BLaER1 treated with 17β-estradiol and CSF1 and Interleukin-3, amounts not matched to agents 10 nM and 100 nM (cell line): ENCODE data around the gene POU2F3.

Source experiments
- H3K27ac ChIP-seq, 11 experiments: shearing (Covaris generic); formaldehyde crosslinking; 2 replicates each; pipeline ENCODE4 v1.8.1; 2022
- H3K27me3 ChIP-seq, 11 experiments: shearing (Covaris generic); formaldehyde crosslinking; 2 replicates each; pipeline ENCODE4 v1.8.1; 2022
- H3K36me3 ChIP-seq, 11 experiments: shearing (Covaris generic); formaldehyde crosslinking; 2 replicates each; pipeline ENCODE4 v1.8.1; 2022
- H3K4me1 ChIP-seq, 10 experiments: shearing (Covaris generic); formaldehyde crosslinking; 2 replicates each; pipeline ENCODE4 v1.8.1; 2022
- H3K4me2 ChIP-seq, 11 experiments: shearing (Covaris generic); formaldehyde crosslinking; 2 replicates each; pipeline ENCODE4 v1.8.1; 2022
- H3K4me3 ChIP-seq, 10 experiments: shearing (Covaris generic); formaldehyde crosslinking; 2 replicates each; pipeline ENCODE4 v1.8.1; 2022
- H3K9ac ChIP-seq, 11 experiments: shearing (Covaris generic); formaldehyde crosslinking; 2 replicates each; pipeline ENCODE4 v1.8.1; 2022
- H3K9me3 ChIP-seq, 11 experiments: shearing (Covaris generic); formaldehyde crosslinking; replicated peaks in 1 of 11; 2 replicates each; pipeline ENCODE4 v1.8.1; 2022
- H4K20me1 ChIP-seq, 11 experiments: shearing (Covaris generic); formaldehyde crosslinking; 2 replicates each; pipeline ENCODE4 v1.8.1; 2022
- Cebpa-rat ChIP-seq, 11 experiments: shearing (Covaris generic); IDR thresholded peaks; 2 replicates each; pipeline ENCODE4 v1.8.1; 2022

The POU2F3 gene

GRCh38 chr11:120335908-120336640 lies 96.1 kb downstream of the POU2F3 start, which contains the start of gene ARHGEF12:
Gene ARHGEF12 (plus strand): TSS chr11:120336413. CDS start chr11:120337244, 831 bp downstream.
- H3K4me2 ChIP-seq = peak within 1 kb of the TSS; percentile 93 to 99 (median 98)
- TF ChIP-seq Cebpa-rat (IDR thresholded peaks at IDR 0.05) = no peak
- H3K4me3 ChIP-seq = peak within 1 kb of the TSS; percentile 81 to 96 (median 86)
- peaks cover 0 to 3% (median 0%) of the 10 kb centered on the region in 11 experiments; a peak in 3 of 22 replicates for H3K9me3 ChIP-seq
- H4K20me1 ChIP-seq = peaks cover 39 to 56% (median 47%) of the 10 kb centered on the region in 11 experiments
- H3K4me1 ChIP-seq = peaks cover 28 to 46% (median 33%) of the 10 kb centered on the region in 10 experiments
- peak within 1 kb of the TSS; percentile 86 to 94 (median 92) for H3K9ac ChIP-seq
- peak within 1 kb of the TSS; percentile 81 to 91 (median 87) for H3K27ac ChIP-seq
- H3K27me3 ChIP-seq = peaks cover 39 to 54% (median 45%) of the 10 kb centered on the region in 11 experiments
- H3K36me3 ChIP-seq = peaks cover 0 to 15% (median 5%) of the 10 kb centered on the region in 11 experiments; a peak in 16 of 22 replicates

- Histone ChIP-seq H3K9me3 (peaks cover 0 to 10% (median 6%) of the 10 kb centered on the region in 11 experiments; a peak in 14 of 22 replicates), H3K4me3 (peak overlapping the region; percentile 81 to 96 (median 86)), H3K27ac (peak overlapping the region; percentile 81 to 91 (median 87)), H3K9ac (peak overlapping the region; percentile 86 to 94 (median 92)), H3K27me3 (peaks cover 45 to 62% (median 53%) of the 10 kb centered on the region in 11 experiments), H3K36me3 (peaks cover 0 to 10% (median 0%) of the 10 kb centered on the region in 11 experiments; a peak in 6 of 22 replicates), H3K4me2 (peak overlapping the region; percentile 93 to 99 (median 98)), H4K20me1 (peaks cover 47 to 61% (median 53%) of the 10 kb centered on the region in 11 experiments), H3K4me1 (peaks cover 27 to 39% (median 31%) of the 10 kb centered on the region in 10 experiments)
- TF ChIP-seq Cebpa-rat (IDR thresholded peaks at IDR 0.05) = no peak
Measured at GRCh38 chr11:120336641-120337354, 96.9 kb downstream of the POU2F3 start.

GRCh38 chr11:120337355-120338106 lies 97.6 kb downstream of the POU2F3 start:
- H3K9me3 ChIP-seq = peaks cover 5 to 18% (median 13%) of the 10 kb centered on the region in 11 experiments; a peak in 21 of 22 replicates
- peaks cover 52 to 69% (median 60%) of the 10 kb centered on the region in 11 experiments for H3K27me3 ChIP-seq
- no peak for TF ChIP-seq Cebpa-rat (IDR thresholded peaks at IDR 0.05)
- H3K4me1 ChIP-seq = peaks cover 27 to 39% (median 31%) of the 10 kb centered on the region in 10 experiments
- H3K27ac ChIP-seq = peak overlapping the region in 10 of 11 experiments; percentile 81 to 91 (median 88); a peak in 11 of 22 replicates
- peaks cover 0 to 9% (median 0%) of the 10 kb centered on the region in 11 experiments; a peak in 2 of 22 replicates for H3K36me3 ChIP-seq
- H4K20me1 ChIP-seq = peaks cover 54 to 68% (median 60%) of the 10 kb centered on the region in 11 experiments
- peak overlapping the region; percentile 93 to 99 (median 98) for H3K4me2 ChIP-seq
- peak overlapping the region; percentile 86 to 94 (median 92) for H3K9ac ChIP-seq
- H3K4me3 ChIP-seq = peak overlapping the region; percentile 81 to 96 (median 86)

- H3K9ac ChIP-seq = peak overlapping the region in 1 of 11 experiments; percentile 94; a peak in 1 of 22 replicates
- peaks cover 59 to 77% (median 67%) of the 10 kb centered on the region in 11 experiments for H3K27me3 ChIP-seq
- no peak overlapping the region for H3K27ac ChIP-seq
- peaks cover 62 to 73% (median 67%) of the 10 kb centered on the region in 11 experiments for H4K20me1 ChIP-seq
- H3K4me3 ChIP-seq = peak overlapping the region; percentile 81 to 96 (median 86); a peak in 18 of 20 replicates
- no peak for TF ChIP-seq Cebpa-rat (IDR thresholded peaks at IDR 0.05)
- H3K36me3 ChIP-seq = peaks cover 0 to 9% (median 0%) of the 10 kb centered on the region in 11 experiments; a peak in 2 of 22 replicates
- H3K9me3 ChIP-seq = peaks cover 8 to 26% (median 20%) of the 10 kb centered on the region in 11 experiments; a peak in 21 of 22 replicates
- peaks cover 27 to 40% (median 34%) of the 10 kb centered on the region in 10 experiments for H3K4me1 ChIP-seq
- peak overlapping the region; percentile 93 to 99 (median 98) for H3K4me2 ChIP-seq
Measured at GRCh38 chr11:120338107-120338933, 98.4 kb downstream of the POU2F3 start.

- no peak overlapping the region for H3K9ac ChIP-seq
- no peak overlapping the region for H3K27ac ChIP-seq
- H3K4me1 ChIP-seq = peaks cover 34 to 51% (median 45%) of the 10 kb centered on the region in 10 experiments
- peaks cover 73 to 84% (median 78%) of the 10 kb centered on the region in 11 experiments for H4K20me1 ChIP-seq
- peaks cover 8 to 29% (median 23%) of the 10 kb centered on the region in 11 experiments; a peak in 21 of 22 replicates for H3K9me3 ChIP-seq
- H3K27me3 ChIP-seq = peaks cover 64 to 85% (median 76%) of the 10 kb centered on the region in 11 experiments
- H3K4me3 ChIP-seq = no peak overlapping the region
- H3K36me3 ChIP-seq = peaks cover 0 to 9% (median 0%) of the 10 kb centered on the region in 11 experiments; a peak in 2 of 22 replicates
- peak overlapping the region in 3 of 11 experiments; percentile 7 to 99 (median 95); a peak in 5 of 22 replicates for H3K4me2 ChIP-seq
- TF ChIP-seq Cebpa-rat (IDR thresholded peaks at IDR 0.05) = no peak
Measured at GRCh38 chr11:120339394-120339890, 99.5 kb downstream of the POU2F3 start.

GRCh38 chr11:120340529-120340928 lies 100.6 kb downstream of the POU2F3 start:
- Histone ChIP-seq H3K4me2 (no peak overlapping the region), H3K36me3 (peaks cover 0 to 9% (median 0%) of the 10 kb centered on the region in 11 experiments; a peak in 2 of 22 replicates), H3K9ac (no peak overlapping the region), H4K20me1 (peaks cover 84 to 93% (median 89%) of the 10 kb centered on the region in 11 experiments), H3K4me3 (no peak overlapping the region), H3K27me3 (peaks cover 74 to 92% (median 85%) of the 10 kb centered on the region in 11 experiments), H3K4me1 (peaks cover 38 to 55% (median 50%) of the 10 kb centered on the region in 10 experiments), H3K27ac (no peak overlapping the region), H3K9me3 (peaks cover 8 to 29% (median 23%) of the 10 kb centered on the region in 11 experiments; a peak in 21 of 22 replicates)
- no peak for TF ChIP-seq Cebpa-rat (IDR thresholded peaks at IDR 0.05)

GRCh38 chr11:120342226-120342625 lies 102.3 kb downstream of the POU2F3 start:
- Histone ChIP-seq H3K36me3 (peaks cover 0 to 9% (median 0%) of the 10 kb centered on the region in 11 experiments; a peak in 2 of 22 replicates), H3K9ac (no peak overlapping the region), H3K27me3 (peaks cover 91 to 99% (median 96%) of the 10 kb centered on the region in 11 experiments), H3K27ac (no peak overlapping the region), H3K4me1 (peaks cover 32 to 52% (median 48%) of the 10 kb centered on the region in 10 experiments), H4K20me1 (peaks cover 96 to 100% (median 100%) of the 10 kb centered on the region in 11 experiments), H3K9me3 (peaks cover 8 to 29% (median 23%) of the 10 kb centered on the region in 11 experiments; a peak in 21 of 22 replicates), H3K4me3 (0 out of 20 replicates have a peak overlapping the region, but pooled peaks of 1 of the 10 experiments have one; percentile 10), H3K4me2 (no peak overlapping the region)
- TF ChIP-seq Cebpa-rat (IDR thresholded peaks at IDR 0.05) = no peak
